GM23248 (cell line): ENCODE results near the gene BRINP2. TPM values are rescaled to one million over a fixed set of nuclear protein-coding genes. Genes with fewer than 3 reads are reported as not detected.

Experiments
- DNase-seq: peaks from one replicate; pipeline ENCODE4 v3.0.0-alpha.2; 2015
- H2AFZ ChIP-seq: fragments of 200-600 bp; sonication (generic); 2 replicates; pipeline ENCODE4 v1.6.1; 2016; ENCODE audit warnings: antibody characterized with exemption
- H3F3A ChIP-seq: fragments of 200-600 bp; sonication (generic); 2 replicates; pipeline ENCODE4 v1.6.1; 2016; ENCODE audit warnings: mild to moderate bottlenecking, antibody characterized with exemption, mixed run types; ENCODE audit not compliant: insufficient read depth
- H3K27ac ChIP-seq: fragments of 200-600 bp; sonication (generic); 2 replicates; pipeline ENCODE4 v1.5.1; 2016; ENCODE audit warnings: mild to moderate bottlenecking
- H3K27me3 ChIP-seq: fragments of 200-600 bp; sonication (generic); replicated peaks from 2 replicates; pipeline ENCODE4 v1.6.1; 2016; ENCODE audit warnings: mild to moderate bottlenecking; ENCODE audit not compliant: insufficient read depth
- H3K36me3 ChIP-seq: fragments of 200-600 bp; sonication (generic); 2 replicates; pipeline ENCODE4 v1.6.1; 2016; ENCODE audit warnings: low read depth, mild to moderate bottlenecking
- H3K4me1 ChIP-seq: fragments of 200-600 bp; sonication (generic); 2 replicates; pipeline ENCODE4 v1.6.1; 2016; ENCODE audit warnings: mild to moderate bottlenecking; ENCODE audit not compliant: insufficient read depth
- H3K4me2 ChIP-seq: fragments of 200-600 bp; sonication (generic); one replicate; pipeline ENCODE4 v1.6.1; 2016; ENCODE audit warnings: mild to moderate bottlenecking; ENCODE audit not compliant: unreplicated experiment
- H3K4me3 ChIP-seq: fragments of 200-600 bp; sonication (generic); 2 replicates; pipeline ENCODE4 v1.5.1; 2016; ENCODE audit warnings: mild to moderate bottlenecking
- H3K79me2 ChIP-seq: fragments of 200-600 bp; sonication (generic); 2 replicates; pipeline ENCODE4 v1.6.1; 2016; ENCODE audit warnings: mild to moderate bottlenecking; ENCODE audit not compliant: insufficient read depth
- H3K9ac ChIP-seq: fragments of 200-600 bp; sonication (generic); 2 replicates; pipeline ENCODE4 v1.6.1; 2016; ENCODE audit warnings: mild to moderate bottlenecking
- H3K9me2 ChIP-seq: fragments of 200-600 bp; sonication (generic); 2 replicates; pipeline ENCODE4 v1.6.1; 2016; ENCODE audit warnings: mixed run types, mild to moderate bottlenecking, moderate library complexity; ENCODE audit not compliant: insufficient read depth
- H3K9me3 ChIP-seq: fragments of 200-600 bp; sonication (generic); one replicate; pipeline ENCODE4 v1.6.1; 2017; ENCODE audit warnings: low read depth
- H4K20me1 ChIP-seq: fragments of 200-600 bp; sonication (generic); 2 replicates; pipeline ENCODE4 v1.6.0; 2016; ENCODE audit not compliant: insufficient read depth
- EZH2 ChIP-seq: fragments of 200-600 bp; sonication (generic); IDR thresholded peaks from 2 replicates; pipeline ENCODE4 v1.6.1; 2018; ENCODE audit warnings: antibody characterized with exemption, mild to moderate bottlenecking; ENCODE audit not compliant: insufficient read depth, poor library complexity, severe bottlenecking
- EZH2phosphoT487 ChIP-seq: fragments of 200-600 bp; sonication (generic); IDR thresholded peaks from 2 replicates; pipeline ENCODE4 v1.6.1; 2018; ENCODE audit warnings: antibody characterized with exemption, moderate library complexity, mild to moderate bottlenecking, low read depth; ENCODE audit not compliant: insufficient read depth
- WGBS, 2 experiments: methylation state at CpG; one replicate each; pipeline ENCODE4 v1.1.6; 2015 to 2017; ENCODE audit warnings: low lambda C conversion rate in 2 of 2, low coverage in 1 of 2; ENCODE audit errors: missing lambda C conversion rate in 2 of 2; 5-methylcytosine and 5-hydroxymethylcytosine counted together
- in situ Hi-C: fragments of 300-500 bp; cut with MboI; formaldehyde crosslinking; loops from 2 replicates; pipeline ENCODE4 v1.15.0; 2020
- polyA plus RNA-seq: library from polyadenylated mRNA; unstranded; fragments of >200 nt; fragmentation: Nextera tagmentation; extraction: Ambion mirVana; gene quantifications from 2 replicates; pipeline ENCODE4 v1.2.1, GENCODE V29; 2016
- total RNA-seq: library from RNA; depleted of rRNA; stranded (reverse); fragments of >200 nt; shearing (Covaris generic); gene quantifications from 2 replicates; pipeline ENCODE4 v1.2.3, GENCODE V29; 2014; rRNA removed

The BRINP2 gene
- total and polyA plus RNA-seq, 2 experiments from 2014 or later = 0.06 TPM; not detected in 1

GRCh38 chr1:177329871-177330270 lies 159.1 kb downstream of the BRINP2 start:
- Histone ChIP-seq H3K4me3 (no peak overlapping the region), H3F3A (peaks cover 4% of the 10 kb centered on the region; the same call in 1 of the 2 replicates), H3K9ac (no peak overlapping the region), H3K27me3 (no peaks in the 10 kb centered on the region), H3K36me3 (no peaks in the 10 kb centered on the region), H3K9me3 (no peaks in the 10 kb centered on the region), H3K4me1 (no peaks in the 10 kb centered on the region), H3K9me2 (no peaks in the 10 kb centered on the region), H4K20me1 (no peaks in the 10 kb centered on the region), H2AFZ (no peak overlapping the region), H3K79me2 (no peaks in the 10 kb centered on the region), H3K27ac (no peak overlapping the region), H3K4me2 (no peak overlapping the region)
- TF ChIP-seq EZH2 (no peak), EZH2phosphoT487 (no peak)
- 61 to 70% methylated on average over 2 of the region's 2 CpGs for WGBS, 2 experiments
- DNase-seq = peak; percentile 11
- in situ Hi-C loops = no loop called here

Other genes with a start within 250 kb of the BRINP2 start
- not detected in 2 replicates for gene ASTN1, start 6.2 kb upstream of the BRINP2 start, total RNA-seq
- gene ASTN1, start 6.2 kb upstream of the BRINP2 start, polyA plus RNA-seq = not detected in 2 replicates